GM19395 (cell line): ENCODE results near the gene RAP1GAP2.
"Not testable (repeated sequence)": the region's sequence is repeated elsewhere in the genome, so short reads cannot be mapped to it uniquely, and the experiment has no call there.

Experiments
- ATAC-seq: cut with Tn5 transposase; IDR thresholded peaks from one replicate; pipeline ENCODE4 v1.9.1; 2021; ENCODE audit warnings: mild to moderate bottlenecking, moderate library complexity; ENCODE audit not compliant: unreplicated experiment

RAP1GAP2 gene

GRCh38 chr17:2880050-2880449 lies 83.8 kb downstream of the RAP1GAP2 start:
- no peak for ATAC-seq

GRCh38 chr17:2881295-2881694 lies 85.1 kb downstream of the RAP1GAP2 start:
- no peak for ATAC-seq

DNA sequence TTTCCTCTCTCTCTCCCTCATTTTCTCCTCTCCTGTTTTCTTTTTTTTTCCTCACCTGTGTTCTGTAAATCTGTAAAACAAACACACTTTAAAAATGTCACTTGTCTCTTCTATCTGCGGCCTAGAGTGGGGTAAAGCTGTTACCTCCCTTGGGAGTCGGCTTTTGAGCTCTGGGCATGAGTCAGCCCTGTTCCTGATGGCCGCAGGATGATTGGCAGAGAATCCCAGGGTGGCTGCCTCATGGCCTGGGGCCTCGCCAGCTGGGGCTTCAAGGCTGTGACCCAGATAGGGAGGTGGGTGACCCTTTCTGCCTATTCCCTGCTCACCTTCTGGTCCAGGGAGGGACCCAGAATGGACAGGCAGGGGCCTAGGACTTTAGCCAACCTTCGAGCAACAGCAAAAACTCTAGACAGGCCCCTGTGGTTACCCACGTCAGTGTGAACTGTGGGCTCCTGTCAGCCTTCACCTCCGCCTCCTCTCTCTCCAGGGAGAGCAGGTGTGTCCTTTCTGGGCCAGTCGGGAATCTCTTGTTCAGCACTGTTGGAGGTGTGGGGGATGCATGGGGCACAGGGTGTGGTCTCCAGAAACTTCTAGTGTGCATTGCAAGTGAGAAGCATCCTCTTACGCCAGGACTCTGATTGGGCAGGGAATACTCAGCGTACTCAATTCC lies 87.4 kb downstream of the RAP1GAP2 start:
- no peak for ATAC-seq

DNA sequence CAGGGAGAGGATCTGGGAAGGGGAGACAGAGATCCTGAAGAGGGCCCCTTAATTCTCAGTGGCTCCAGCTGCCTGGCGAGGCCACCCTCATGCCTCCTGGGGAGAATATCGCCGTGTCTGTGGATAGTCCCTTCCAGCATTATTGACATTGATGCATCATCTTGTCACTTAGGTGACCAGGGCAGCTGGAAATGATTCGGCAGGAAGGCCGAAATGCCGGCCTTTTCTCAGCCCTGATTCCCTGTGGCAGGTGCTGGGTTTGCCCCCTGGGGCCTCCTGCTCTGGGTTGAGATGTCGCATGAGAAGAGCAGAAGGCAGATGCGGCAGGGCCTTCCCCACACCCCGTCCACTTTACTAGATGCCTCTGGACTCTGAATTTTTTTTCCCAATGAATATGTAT lies 89.5 kb downstream of the RAP1GAP2 start:
- no peak for ATAC-seq

GRCh38 chr17:2888326-2888725 lies 92.1 kb downstream of the RAP1GAP2 start:
- ATAC-seq, result no peak

- no peak for ATAC-seq
Observed at GRCh38 chr17:2889256-2889655, 93.0 kb downstream of the RAP1GAP2 start.

DNA sequence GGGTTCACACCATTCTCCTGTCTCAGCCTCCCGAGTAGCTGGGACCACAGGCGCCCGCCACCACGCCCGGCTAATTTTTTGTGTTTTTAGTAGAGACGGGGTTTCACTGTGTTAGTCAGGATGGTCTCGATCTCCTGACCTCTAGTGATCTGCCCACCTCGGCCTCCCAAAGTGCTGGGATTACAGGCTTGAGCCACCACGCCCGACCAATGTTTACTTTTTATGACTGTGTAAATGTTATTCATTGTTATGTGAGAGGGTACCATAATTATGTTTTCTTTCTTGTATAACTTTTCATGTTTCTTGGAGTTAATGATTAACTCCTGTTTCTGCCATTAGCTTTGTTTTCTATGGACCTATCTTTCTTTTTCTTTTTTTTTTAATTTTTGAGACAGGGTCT lies 94.5 kb downstream of the RAP1GAP2 start:
- not testable (repeated sequence) for ATAC-seq

GRCh38 chr17:2892305-2892971 lies 96.2 kb downstream of the RAP1GAP2 start:
- ATAC-seq, result no peak

DNA sequence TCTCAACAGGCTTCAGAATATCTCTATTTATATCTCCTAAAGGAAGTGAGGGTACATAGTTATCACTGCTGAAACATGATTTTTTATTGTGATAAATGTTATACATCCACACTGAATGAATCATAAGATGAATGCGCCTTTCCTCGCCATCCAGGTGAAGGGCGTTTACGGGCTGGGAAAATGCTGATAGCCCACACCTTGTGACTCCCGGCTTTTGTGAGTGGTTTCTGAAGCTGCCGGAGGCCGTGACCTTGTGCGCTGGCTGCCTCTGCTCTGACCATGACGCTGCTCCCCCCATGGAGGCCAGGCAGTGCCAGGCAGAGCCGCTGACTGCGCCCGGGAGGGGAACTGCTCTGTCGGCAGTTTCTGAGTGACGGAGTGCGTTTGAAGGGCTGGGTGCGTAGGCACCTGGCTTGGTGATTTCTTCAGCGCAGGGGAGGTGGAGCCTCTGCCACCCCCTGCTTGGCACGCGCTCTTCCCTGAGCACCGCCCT lies 97.2 kb downstream of the RAP1GAP2 start:
- no peak for ATAC-seq

GRCh38 chr17:2894782-2895181 lies 98.5 kb downstream of the RAP1GAP2 start:
- ATAC-seq, result no peak

DNA sequence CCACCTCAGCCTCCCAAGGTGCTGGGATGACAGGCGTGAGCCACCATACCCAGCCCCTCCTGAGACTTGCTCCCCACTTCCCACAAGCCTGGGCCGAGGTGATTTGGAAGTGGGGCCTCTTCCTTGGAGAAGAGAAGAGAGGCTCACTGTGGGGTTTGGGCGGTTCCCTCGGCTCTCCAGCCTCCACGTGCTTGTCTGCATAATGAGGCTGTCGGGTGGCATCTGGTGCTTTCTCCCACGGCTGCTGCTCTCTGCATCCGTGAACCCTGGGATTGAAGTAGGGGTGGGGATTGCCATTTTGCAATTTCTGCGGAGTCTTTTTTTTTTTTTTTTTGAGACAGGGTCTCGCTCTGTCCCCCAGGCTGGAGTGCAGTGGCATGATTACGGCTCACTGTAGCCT lies 101.4 kb downstream of the RAP1GAP2 start:
- no peak for ATAC-seq

DNA sequence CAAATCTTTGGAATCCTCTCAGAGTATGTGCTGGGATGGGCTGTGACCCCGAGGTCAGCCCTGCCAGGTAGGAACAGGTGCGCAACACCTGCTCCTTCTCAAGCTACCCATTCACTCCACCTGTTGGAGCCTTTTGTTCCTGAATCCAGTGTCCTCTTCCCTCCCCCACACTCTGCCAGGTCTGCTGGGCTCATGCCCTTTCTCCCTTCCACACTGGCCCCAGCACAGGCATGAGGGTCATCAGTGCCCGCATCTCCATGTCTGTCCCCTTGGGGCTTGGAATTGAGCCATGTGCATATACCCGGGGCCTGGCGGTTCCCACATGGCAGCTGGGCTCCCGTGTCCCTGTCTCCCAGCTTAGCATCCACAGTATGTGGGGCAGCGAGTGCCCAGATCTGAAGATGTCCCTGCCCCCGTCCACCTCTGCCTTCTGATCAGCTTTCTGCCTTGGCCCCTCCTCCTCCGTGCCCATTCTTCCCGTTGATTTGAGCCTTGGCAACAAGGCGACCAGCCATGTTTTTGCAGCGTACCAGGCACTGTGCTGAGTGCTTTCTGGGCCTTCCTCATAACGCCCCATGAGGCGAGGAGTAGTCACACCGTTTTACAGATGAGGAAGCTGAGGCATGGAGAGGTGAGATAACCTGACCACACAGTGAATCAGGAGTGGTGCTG lies 102.2 kb downstream of the RAP1GAP2 start:
- ATAC-seq, result no peak

- no peak for ATAC-seq
Observed at GRCh38 chr17:2899906-2900305, 103.7 kb downstream of the RAP1GAP2 start.

GRCh38 chr17:2900842-2901241 lies 104.6 kb downstream of the RAP1GAP2 start:
- ATAC-seq, result no peak

- ATAC-seq, result no peak
Observed at GRCh38 chr17:2901582-2901981, 105.3 kb downstream of the RAP1GAP2 start.

- no peak for ATAC-seq
Observed at GRCh38 chr17:2902546-2902945, 106.3 kb downstream of the RAP1GAP2 start.

DNA sequence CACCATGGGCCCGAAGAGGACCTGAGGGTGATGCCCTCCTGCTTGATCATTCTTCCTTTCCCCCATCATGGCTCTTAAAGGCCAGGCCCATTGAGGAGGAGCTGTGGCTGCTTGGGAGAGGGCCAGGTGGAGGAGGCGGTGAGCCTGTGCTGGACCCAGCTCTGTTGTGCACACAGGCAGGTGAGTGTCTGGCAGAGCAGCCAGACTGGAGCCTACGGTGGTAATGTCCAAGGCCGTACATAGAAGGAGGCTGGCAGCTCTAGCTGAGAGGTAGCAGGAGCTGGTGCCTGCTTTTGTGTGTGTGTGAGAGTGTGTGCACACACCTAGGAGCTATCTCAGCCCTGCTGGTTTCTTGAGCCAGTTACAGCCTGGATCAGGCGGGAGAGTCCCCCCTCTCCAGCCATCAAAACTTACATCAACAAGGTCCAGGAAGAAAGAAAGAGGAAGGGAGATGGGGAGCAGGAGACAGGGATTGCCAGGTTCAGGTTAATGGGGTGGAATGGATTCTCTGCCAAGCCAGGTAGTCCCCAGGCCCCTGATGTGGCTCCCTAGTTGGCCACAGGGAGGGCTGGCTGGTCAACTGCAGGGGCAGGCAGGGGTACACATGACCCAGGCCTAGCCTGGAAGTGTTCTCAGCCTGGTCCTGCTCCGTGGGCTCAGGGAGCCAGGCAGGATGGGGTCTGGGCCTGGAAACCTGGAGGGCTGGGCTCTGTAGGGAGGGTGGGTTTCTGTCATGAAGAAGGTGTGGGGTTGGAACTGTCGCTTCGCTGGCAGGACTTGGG lies 107.1 kb downstream of the RAP1GAP2 start:
- no peak for ATAC-seq

GRCh38 chr17:2904135-2904534 lies 107.9 kb downstream of the RAP1GAP2 start:
- no peak for ATAC-seq

GRCh38 chr17:2905269-2905668 lies 109.0 kb downstream of the RAP1GAP2 start:
- no peak for ATAC-seq

GRCh38 chr17:2905696-2906501 lies 109.7 kb downstream of the RAP1GAP2 start:
- no peak for ATAC-seq
